ENCODE results near the gene MAP7D3.

DNA sequence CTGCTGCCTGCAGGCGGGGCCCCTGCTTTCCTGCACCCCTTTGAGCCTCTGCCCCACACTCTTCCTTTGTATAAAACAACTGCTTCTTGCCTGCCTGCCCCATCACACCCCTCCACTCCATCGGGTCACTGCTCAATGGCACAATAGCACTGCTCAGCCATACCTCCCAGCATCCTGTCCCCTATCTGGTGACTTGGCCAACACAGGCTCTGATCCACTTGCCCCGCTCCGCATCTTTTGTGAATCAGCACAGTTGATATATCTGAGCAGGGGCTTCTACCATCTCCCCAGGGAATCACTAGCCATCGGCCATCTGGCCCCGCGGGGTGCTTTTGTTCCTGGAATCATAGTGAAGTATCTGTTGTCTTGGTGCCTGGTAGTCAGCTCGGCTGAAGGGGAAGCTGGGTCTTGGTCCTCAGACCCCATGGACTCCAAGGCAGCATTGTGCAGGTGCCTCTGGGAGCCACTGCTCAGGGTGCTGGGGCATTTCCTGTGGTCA is 45.3 kb downstream of the MAP7D3 start:
- TF ChIP-seq POLR2A (IDR thresholded peaks at IDR 0.05; ENCODE audit: low read depth, low read length) (no peak), TAF1 (IDR thresholded peaks at IDR 0.05; ENCODE audit: borderline replicate concordance, low read depth, low read length) (no peak), POLR2AphosphoS5 (IDR thresholded peaks at IDR 0.05; ENCODE audit: low read depth, low read length) (no peak)
